IMR-90 (cell line): ENCODE data around the gene MSI2. TPM values are rescaled to one million over a fixed set of nuclear protein-coding genes. Genes with fewer than 3 reads are reported as not detected.

Experiments used
- ATAC-seq: fragments of 200-7000 bp; cut with Tn5 transposase; 2 replicates; pipeline ENCODE4 v1.9.1; 2020; ENCODE audit warnings: low read depth, mild to moderate bottlenecking, moderate library complexity
- BruUV-seq: library from RNA; stranded (reverse); fragments of 400-500 nt; replicated peaks from 2 replicates; lab custom pipeline; 2021; lab: Mats Ljungman, UMichigan
- CTCF ChIA-PET: fragments of 300-600 bp; formaldehyde crosslinking; extraction: SDS; loops from one replicate; lab custom pipeline; 2021; ENCODE audit warnings: antibody characterized with exemption; lab: Yijun Ruan, JAX
- POLR2A ChIA-PET: fragments of 300-600 bp; sonication (Branson Sonifier 250); formaldehyde crosslinking; loops from one replicate; lab custom pipeline; 2022; ENCODE audit warnings: antibody characterized with exemption; ENCODE audit not compliant: unreplicated experiment; lab: Charles Lee
- DNase-seq: peaks from one replicate; pipeline ENCODE4 v3.0.0; 2013
- H2AFZ ChIP-seq: replicated peaks from 2 replicates; pipeline ENCODE3; 2013; ENCODE audit warnings: low read length, mild to moderate bottlenecking; ENCODE audit not compliant: poor library complexity
- H2AK5ac ChIP-seq: 2 replicates; pipeline ENCODE4 v1.6.1; 2013; ENCODE audit warnings: low read depth, low read length, inconsistent platforms
- H2AK9ac ChIP-seq: replicated peaks from 2 replicates; pipeline ENCODE3; 2013; ENCODE audit warnings: mild to moderate bottlenecking, low read depth, low read length, moderate library complexity; ENCODE audit not compliant: poor library complexity
- H2BK120ac ChIP-seq: 2 replicates; pipeline ENCODE4 v1.6.1; 2013; ENCODE audit warnings: low read depth, low read length, inconsistent platforms
- H2BK15ac ChIP-seq: 3 replicates; pipeline ENCODE4 v1.6.1; 2013; ENCODE audit warnings: low read depth, low read length, inconsistent platforms
- H2BK20ac ChIP-seq: 2 replicates; pipeline ENCODE4 v1.6.1; 2013; ENCODE audit warnings: low read depth, mild to moderate bottlenecking, inconsistent platforms, low read length, moderate library complexity
- H2BK5ac ChIP-seq: 2 replicates; pipeline ENCODE4 v1.6.1; 2013; ENCODE audit warnings: mild to moderate bottlenecking, low read depth, low read length, inconsistent platforms; ENCODE audit not compliant: poor library complexity, severe bottlenecking
- H3K14ac ChIP-seq: replicated peaks from 2 replicates; pipeline ENCODE4 v1.6.1; 2013; ENCODE audit warnings: low read depth, low read length, inconsistent platforms
- H3K18ac ChIP-seq: 2 replicates; pipeline ENCODE4 v1.6.1; 2013; ENCODE audit warnings: low read depth, low read length, control low read depth
- H3K23ac ChIP-seq: 2 replicates; pipeline ENCODE4 v1.6.1; 2013; ENCODE audit warnings: low read depth, low read length, inconsistent platforms
- H3K27ac ChIP-seq: 2 replicates; pipeline ENCODE4 v1.5.1; 2013; ENCODE audit warnings: mild to moderate bottlenecking, control low read depth, low read length; ENCODE audit not compliant: insufficient read depth
- H3K27me3 ChIP-seq: 2 replicates; pipeline ENCODE4 v1.6.1; 2013; ENCODE audit warnings: low read length; ENCODE audit not compliant: control insufficient read depth, insufficient read depth
- H3K36me3 ChIP-seq: 2 replicates; pipeline ENCODE4 v1.6.1; 2013; ENCODE audit warnings: low read length, mixed read lengths; ENCODE audit not compliant: control insufficient read depth, insufficient read depth
- H3K4ac ChIP-seq: 2 replicates; pipeline ENCODE4 v1.6.1; 2013; ENCODE audit warnings: low read depth, low read length, inconsistent platforms
- H3K4me1 ChIP-seq: 2 replicates; pipeline ENCODE4 v1.6.1; 2013; ENCODE audit warnings: low read length, mixed read lengths; ENCODE audit not compliant: control insufficient read depth, insufficient read depth
- H3K4me2 ChIP-seq: 2 replicates; pipeline ENCODE4 v1.6.1; 2013; ENCODE audit warnings: low read depth, mild to moderate bottlenecking, control low read depth, low read length, moderate library complexity
- H3K4me3 ChIP-seq: 2 replicates; pipeline ENCODE4 v1.5.1; 2013; ENCODE audit warnings: low read depth, mild to moderate bottlenecking, control low read depth, low read length, moderate library complexity; ENCODE audit not compliant: insufficient read depth
- H3K56ac ChIP-seq: 2 replicates; pipeline ENCODE4 v1.6.1; 2013; ENCODE audit warnings: low read length, inconsistent platforms; ENCODE audit not compliant: insufficient read depth; ENCODE audit errors: extremely low read depth
- H3K79me1 ChIP-seq, 2 experiments: 2 replicates each; pipeline ENCODE4 v1.6.1; 2013; ENCODE audit warnings: low read length in 2 of 2, inconsistent platforms in 1 of 2, low read depth in 1 of 2
- H3K9ac ChIP-seq: 2 replicates; pipeline ENCODE4 v1.6.1; 2013; ENCODE audit warnings: low read depth, low read length, control low read depth
- H3K9me1 ChIP-seq: 2 replicates; pipeline ENCODE4 v1.6.1; 2013; ENCODE audit warnings: low read length, inconsistent platforms; ENCODE audit not compliant: insufficient read depth
- H3K9me3 ChIP-seq: 2 replicates; pipeline ENCODE4 v1.6.1; 2013; ENCODE audit warnings: low read length; ENCODE audit not compliant: control insufficient read depth, insufficient read depth
- H4K20me1 ChIP-seq: 2 replicates; pipeline ENCODE4 v1.6.1; 2013; ENCODE audit warnings: low read length, inconsistent platforms; ENCODE audit not compliant: insufficient read depth
- H4K5ac ChIP-seq: 2 replicates; pipeline ENCODE4 v1.6.1; 2013; ENCODE audit warnings: mild to moderate bottlenecking, low read depth, low read length, control low read depth
- H4K8ac ChIP-seq, 2 experiments: 2 replicates each; pipeline ENCODE4 v1.6.1; 2013; ENCODE audit warnings: low read depth in 2 of 2, low read length in 2 of 2, control low read depth in 1 of 2, inconsistent platforms in 1 of 2
- H4K91ac ChIP-seq: 2 replicates; pipeline ENCODE4 v1.6.1; 2013; ENCODE audit warnings: low read depth, low read length, inconsistent platforms; ENCODE audit not compliant: insufficient read depth
- CEBPB ChIP-seq: IDR thresholded peaks from 2 replicates; pipeline ENCODE4 v1.6.1; 2012; ENCODE audit warnings: low read depth, low read length, improper control_type of control experiment
- CHD1 ChIP-seq: IDR thresholded peaks from 2 replicates; pipeline ENCODE4 v1.6.1; 2012; ENCODE audit warnings: low read depth, low read length, improper control_type of control experiment
- FOS ChIP-seq: fragments of 150-350 bp; IDR thresholded peaks from 2 replicates; pipeline ENCODE4 v1.6.1; 2016; ENCODE audit warnings: low read depth, low read length
- MAFK ChIP-seq: IDR thresholded peaks from 2 replicates; pipeline ENCODE4 v1.6.1; 2012; ENCODE audit warnings: low read depth, low read length, improper control_type of control experiment
- MXI1 ChIP-seq: IDR thresholded peaks from 2 replicates; pipeline ENCODE4 v1.6.1; 2012; ENCODE audit warnings: low read depth, mild to moderate bottlenecking, low read length, moderate library complexity, borderline replicate concordance
- POLR2A ChIP-seq: IDR thresholded peaks from 2 replicates; pipeline ENCODE4 v1.6.1; 2012; ENCODE audit warnings: mild to moderate bottlenecking, low read depth, low read length
- RAD21 ChIP-seq: IDR thresholded peaks from 2 replicates; pipeline ENCODE4 v1.6.1; 2012; ENCODE audit warnings: low read length, improper control_type of control experiment
- RCOR1 ChIP-seq: IDR thresholded peaks from 2 replicates; pipeline ENCODE4 v1.6.1; 2012; ENCODE audit warnings: mild to moderate bottlenecking, low read length, improper control_type of control experiment; ENCODE audit not compliant: insufficient replicate concordance
- RFX5 ChIP-seq: IDR thresholded peaks from 2 replicates; pipeline ENCODE4 v1.8.0; 2012; ENCODE audit warnings: low read depth, mild to moderate bottlenecking, low read length, moderate library complexity
- WGBS, 2 experiments: methylation state at CpG; one replicate each; pipeline versions ENCODE4 v1.1.5 to v1.1.7; 2013; ENCODE audit warnings: missing lambda C conversion rate in 2 of 2; ENCODE audit not compliant: insufficient read length in 1 of 2; ENCODE audit errors: extremely low coverage in 2 of 2; 5-methylcytosine and 5-hydroxymethylcytosine counted together
- dilution Hi-C: fragments of 300-500 bp; cut with HindIII; formaldehyde crosslinking; loops from one replicate; pipeline ENCODE4 v1.14.3; 2018; ENCODE audit warnings: low sequenced_read_pairs; ENCODE audit not compliant: unreplicated experiment
- in situ Hi-C: fragments of 300-500 bp; cut with MboI; formaldehyde crosslinking; loops from 3 replicates; pipeline ENCODE4 v1.14.3; 2019; ENCODE audit warnings: low sequenced_read_pairs, inconsistent platforms, mixed read lengths
- intact Hi-C: fragments of 100-400 bp; cut with micrococcal nuclease; formaldehyde crosslinking; loops from 2 replicates; pipeline ENCODE4 v1.10.0; 2022
- polyA plus RNA-seq, 3 experiments: library from polyadenylated mRNA; depleted of rRNA; stranded (reverse); fragments of >200 nt; gene quantifications; 2 replicates each; pipeline ENCODE4 v1.2.3, GENCODE V29; 2012; ENCODE audit warnings: low replicate concordance in 1 of 3
- total RNA-seq: library from RNA; depleted of rRNA; stranded (reverse); fragments of >200 nt; gene quantifications from 2 replicates; pipeline ENCODE4 v1.2.3, GENCODE V29; 2012
- TF ChIP-seq, protein P1 (sequence below): conservative IDR thresholded peaks from 2 replicates; pipeline ENCODE4 v1.5.1; 2012; ENCODE audit warnings: mild to moderate bottlenecking, low read depth, low read length, improper control_type of control experiment

MSI2 gene
- total and polyA plus RNA-seq, 2 of the 4 experiments (the other 2 are of a cell fraction) = 13.0 to 16.0 TPM

DNA sequence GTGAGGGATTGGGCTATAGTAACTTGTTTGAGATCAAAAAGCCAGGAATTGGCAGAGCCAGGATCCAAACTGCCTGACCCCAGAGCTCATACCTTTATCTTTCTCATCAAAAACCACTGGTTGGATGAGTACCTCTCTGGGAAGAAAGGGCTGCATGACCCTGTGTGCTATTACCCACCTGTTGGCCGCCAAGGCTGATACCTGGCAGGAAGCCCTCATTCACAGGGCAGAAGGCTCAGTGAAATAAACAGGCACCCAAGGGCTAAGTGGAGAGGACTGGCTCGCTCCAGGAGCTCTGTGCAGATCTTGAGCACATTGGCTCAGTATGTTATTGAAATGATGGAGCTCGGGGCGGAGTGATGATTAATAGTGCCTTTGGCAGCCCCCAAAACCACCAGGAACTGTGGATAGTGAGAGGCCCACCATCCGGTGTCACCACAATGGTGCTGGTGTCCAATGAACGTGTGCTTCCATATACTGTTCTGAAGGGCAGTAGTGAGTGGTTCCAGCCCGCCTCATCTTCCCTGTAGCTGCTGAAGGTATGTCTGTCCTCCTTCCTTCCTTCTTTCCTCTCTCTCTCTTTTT lies 197.6 kb downstream of the MSI2 start:
- H3K23ac ChIP-seq = no peak overlapping the region
- dilution Hi-C loops (no loop called here), intact Hi-C loops (no loop called here), in situ Hi-C loops (no loop called here)
- 90% methylated on average over 2 of the region's 7 CpGs; no CpG with 5 or more reads in 1 of the 2 experiments for WGBS, 2 experiments
- H3K4me3 ChIP-seq = no peak overlapping the region
- H2BK5ac ChIP-seq = no peak overlapping the region
- H4K20me1 ChIP-seq = no peaks in the 10 kb centered on the region
- no peak overlapping the region for H2AK9ac ChIP-seq
- BruUV-seq = no TSS peak
- H2AK5ac ChIP-seq = no peak overlapping the region
- no peaks in the 10 kb centered on the region for H3K27me3 ChIP-seq
- TF ChIP-seq FOS = no peak
- no peak for TF ChIP-seq MAFK
- TF ChIP-seq CHD1 = no peak
- no peak for TF ChIP-seq RFX5
- no peak for TF ChIP-seq RCOR1
- TF ChIP-seq MXI1 = no peak
- no peak for TF ChIP-seq RAD21
- TF ChIP-seq CEBPB = no peak
- TF ChIP-seq, protein P1, sequence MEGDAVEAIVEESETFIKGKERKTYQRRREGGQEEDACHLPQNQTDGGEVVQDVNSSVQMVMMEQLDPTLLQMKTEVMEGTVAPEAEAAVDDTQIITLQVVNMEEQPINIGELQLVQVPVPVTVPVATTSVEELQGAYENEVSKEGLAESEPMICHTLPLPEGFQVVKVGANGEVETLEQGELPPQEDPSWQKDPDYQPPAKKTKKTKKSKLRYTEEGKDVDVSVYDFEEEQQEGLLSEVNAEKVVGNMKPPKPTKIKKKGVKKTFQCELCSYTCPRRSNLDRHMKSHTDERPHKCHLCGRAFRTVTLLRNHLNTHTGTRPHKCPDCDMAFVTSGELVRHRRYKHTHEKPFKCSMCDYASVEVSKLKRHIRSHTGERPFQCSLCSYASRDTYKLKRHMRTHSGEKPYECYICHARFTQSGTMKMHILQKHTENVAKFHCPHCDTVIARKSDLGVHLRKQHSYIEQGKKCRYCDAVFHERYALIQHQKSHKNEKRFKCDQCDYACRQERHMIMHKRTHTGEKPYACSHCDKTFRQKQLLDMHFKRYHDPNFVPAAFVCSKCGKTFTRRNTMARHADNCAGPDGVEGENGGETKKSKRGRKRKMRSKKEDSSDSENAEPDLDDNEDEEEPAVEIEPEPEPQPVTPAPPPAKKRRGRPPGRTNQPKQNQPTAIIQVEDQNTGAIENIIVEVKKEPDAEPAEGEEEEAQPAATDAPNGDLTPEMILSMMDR = no peak
- TF ChIP-seq POLR2A = no peak
- DNase-seq (no peak), ATAC-seq (no peak)
- no peak overlapping the region for H3K56ac ChIP-seq
- ChIA-PET CTCF (no interaction called here), POLR2A (no interaction called here)
- no peak overlapping the region for H2AFZ ChIP-seq
- no peak overlapping the region for H3K4me2 ChIP-seq
- no peak overlapping the region for H4K5ac ChIP-seq
- H4K8ac ChIP-seq = no peak overlapping the region
- peaks cover 8% of the 10 kb centered on the region for H3K4me1 ChIP-seq
- no peak overlapping the region for H2BK120ac ChIP-seq
- H3K9me1 ChIP-seq = peaks cover 6% of the 10 kb centered on the region; the same call in 1 of the 2 replicates
- no peak overlapping the region for H3K27ac ChIP-seq
- no peak overlapping the region for H3K18ac ChIP-seq
- H3K79me1 ChIP-seq = peaks cover 2 to 5% of the 10 kb centered on the region in 2 experiments; a peak in 1 of 4 replicates
- no peak overlapping the region for H3K9ac ChIP-seq
- H3K9me3 ChIP-seq = no peaks in the 10 kb centered on the region
- H3K14ac ChIP-seq = no peak overlapping the region
- no peak overlapping the region for H2BK20ac ChIP-seq
- H2BK15ac ChIP-seq = no peak overlapping the region
- no peaks in the 10 kb centered on the region for H3K36me3 ChIP-seq
- H4K91ac ChIP-seq = no peak overlapping the region
- no peak overlapping the region for H3K4ac ChIP-seq
